Breast epithelium (tissue), 3 donors: ENCODE measurements around the gene DNAH9.

Experiments used
- POLR2A ChIP-seq: fragments of 450-650 bp; IDR thresholded peaks from one replicate; pipeline ENCODE4 v1.6.1; 2016; ENCODE audit warnings: antibody characterized with exemption, mild to moderate bottlenecking, moderate library complexity
- POLR2AphosphoS5 ChIP-seq, 3 donors: sonication (generic); formaldehyde crosslinking; IDR thresholded peaks; one replicate each; pipeline ENCODE4 v1.6.1; 2017; ENCODE audit warnings: antibody characterized with exemption in 3 of 3
- TF ChIP-seq, protein P1 (sequence below), 3 donors: fragments of 450-650 bp; IDR thresholded peaks; one replicate each; pipeline ENCODE4 v1.5.1; 2016 to 2017; ENCODE audit warnings: antibody characterized with exemption in 3 of 3, mild to moderate bottlenecking in 3 of 3, moderate library complexity in 3 of 3

DNA sequence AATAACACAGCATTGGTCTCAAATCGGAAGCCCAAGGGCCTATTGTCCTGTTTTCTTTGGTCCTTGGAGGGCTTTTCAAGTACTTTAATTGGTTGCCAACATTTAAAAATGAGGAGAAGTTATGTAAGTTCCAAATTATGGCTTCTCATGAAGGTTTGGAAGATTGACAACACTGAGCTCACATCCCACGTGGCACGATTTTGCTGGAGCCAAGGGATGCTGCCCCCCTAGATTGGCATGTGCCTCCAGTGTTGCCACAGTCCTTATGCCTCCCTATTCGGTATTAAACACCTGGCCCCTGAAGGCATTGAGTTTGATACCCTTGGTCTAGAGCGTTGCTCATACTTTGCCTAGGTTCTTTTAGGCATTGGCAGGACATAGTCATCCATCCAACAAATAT lies 291.0 kb downstream of the DNAH9 start:
- TF ChIP-seq POLR2A (no peak), POLR2AphosphoS5 (IDR thresholded peaks at IDR 0.05) (no peak)
- TF ChIP-seq, protein P1, sequence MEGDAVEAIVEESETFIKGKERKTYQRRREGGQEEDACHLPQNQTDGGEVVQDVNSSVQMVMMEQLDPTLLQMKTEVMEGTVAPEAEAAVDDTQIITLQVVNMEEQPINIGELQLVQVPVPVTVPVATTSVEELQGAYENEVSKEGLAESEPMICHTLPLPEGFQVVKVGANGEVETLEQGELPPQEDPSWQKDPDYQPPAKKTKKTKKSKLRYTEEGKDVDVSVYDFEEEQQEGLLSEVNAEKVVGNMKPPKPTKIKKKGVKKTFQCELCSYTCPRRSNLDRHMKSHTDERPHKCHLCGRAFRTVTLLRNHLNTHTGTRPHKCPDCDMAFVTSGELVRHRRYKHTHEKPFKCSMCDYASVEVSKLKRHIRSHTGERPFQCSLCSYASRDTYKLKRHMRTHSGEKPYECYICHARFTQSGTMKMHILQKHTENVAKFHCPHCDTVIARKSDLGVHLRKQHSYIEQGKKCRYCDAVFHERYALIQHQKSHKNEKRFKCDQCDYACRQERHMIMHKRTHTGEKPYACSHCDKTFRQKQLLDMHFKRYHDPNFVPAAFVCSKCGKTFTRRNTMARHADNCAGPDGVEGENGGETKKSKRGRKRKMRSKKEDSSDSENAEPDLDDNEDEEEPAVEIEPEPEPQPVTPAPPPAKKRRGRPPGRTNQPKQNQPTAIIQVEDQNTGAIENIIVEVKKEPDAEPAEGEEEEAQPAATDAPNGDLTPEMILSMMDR (IDR thresholded peaks at IDR 0.05) = no peak
